Measurements from ENCODE around the gene FOXC2. TPM values are rescaled to one million over a fixed set of nuclear protein-coding genes. Genes with fewer than 3 reads are reported as not detected.

The FOXC2 gene
- total and polyA plus RNA-seq, 4 experiments from 2014 or later: not detected

DNA sequence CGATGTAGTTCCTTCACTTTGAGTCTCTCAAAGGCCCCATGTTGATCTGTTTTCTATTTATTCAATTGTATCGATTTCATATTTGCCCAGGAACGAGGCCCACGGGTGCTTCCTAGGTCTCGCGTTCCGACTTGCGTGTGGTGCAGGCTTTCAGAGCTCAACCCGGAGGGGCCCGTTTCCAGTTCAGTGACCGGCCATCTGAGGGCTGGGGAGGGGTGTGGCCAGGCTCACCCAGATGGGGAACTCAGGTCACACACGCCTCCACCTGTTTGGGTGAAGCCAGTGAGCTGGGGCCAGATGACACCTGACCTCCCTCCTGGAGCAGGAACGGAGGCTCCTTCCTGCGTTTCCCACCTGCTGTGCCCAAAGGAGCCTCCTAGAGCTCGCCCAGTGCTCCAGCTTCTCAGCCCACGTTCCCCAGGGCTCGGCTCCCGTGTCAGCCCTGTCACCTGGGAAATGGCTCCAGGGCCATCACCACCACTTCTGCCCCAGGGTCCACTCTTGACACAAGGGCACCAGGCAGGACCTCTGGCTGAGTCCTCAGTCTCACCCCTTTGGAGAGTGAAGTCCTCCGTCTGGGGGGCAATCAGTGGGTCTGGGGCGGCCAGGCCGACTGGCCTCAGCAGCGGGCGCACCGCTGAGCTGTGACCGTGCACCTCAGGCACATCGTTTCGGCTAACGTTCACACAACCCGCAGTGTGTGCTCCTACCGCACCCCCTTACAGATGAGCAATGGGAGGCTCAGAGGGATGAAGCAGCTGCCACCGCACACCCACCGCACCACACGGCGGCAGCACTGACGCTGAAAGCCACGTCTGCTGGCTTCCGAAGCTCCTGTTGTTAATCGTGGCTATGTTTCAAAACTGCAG is 38.3 kb upstream of the FOXC2 start:
- Histone ChIP-seq H3K27ac (ENCODE audit: low read depth, low read length) (no peak overlapping the region), H3K4me1 (ENCODE audit: insufficient read depth, low read length) (no peaks in the 10 kb centered on the region), H3K36me3 (ENCODE audit: insufficient read depth, low read length) (no peaks in the 10 kb centered on the region), H3K27me3 (ENCODE audit: insufficient read depth, low read length) (no peaks in the 10 kb centered on the region), H3K9me3 (ENCODE audit: control insufficient read depth in 1 of 2, low read length in 2 of 2) (no peaks in the 10 kb centered on the region), H3K4me3 (ENCODE audit: low read length in 2 of 2) (no peak overlapping the region)
- H3K4me3 Mint-ChIP-seq: no peak overlapping the region
- ChIA-PET CTCF (ENCODE audit: partially characterized antibody) (no interaction called here), POLR2A (ENCODE audit: partially characterized antibody) (no interaction called here)
- H3K36me3 Mint-ChIP-seq: peaks cover 7 to 11% of the 10 kb centered on the region in 2 donors
- H3K4me1 Mint-ChIP-seq: no peaks in the 10 kb centered on the region
- H3K27me3 Mint-ChIP-seq: no peaks in the 10 kb centered on the region
- H3K9me3 Mint-ChIP-seq: peaks cover 0 to 15% (median 7%) of the 10 kb centered on the region in 8 donors
- no peak for DNase-seq
- H3K27ac Mint-ChIP-seq: no peak overlapping the region
- intact Hi-C loops (cut with micrococcal nuclease): no loop called here

DNA sequence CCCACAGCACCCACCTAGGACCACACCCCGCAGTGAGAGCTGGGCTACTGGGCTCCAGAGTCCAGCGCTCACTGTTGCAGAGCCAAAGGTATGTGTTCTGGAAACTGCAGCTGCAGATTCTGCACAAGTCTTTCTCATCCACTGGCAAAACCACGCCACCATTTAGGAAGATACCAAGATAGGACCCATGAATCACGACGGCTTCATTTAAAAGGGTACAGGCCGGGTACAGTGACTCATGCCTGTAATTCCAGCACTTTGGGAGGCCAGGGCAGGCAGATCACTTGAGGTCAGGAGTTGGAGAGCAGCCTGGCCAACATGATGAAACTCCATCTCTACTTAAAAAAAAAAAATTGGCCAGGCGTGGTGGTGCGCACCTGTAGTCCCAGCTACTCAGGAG is 37.5 kb upstream of the FOXC2 start:
- Mint-ChIP-seq H3K4me1 (no peaks in the 10 kb centered on the region), H3K9me3 (peaks cover 0 to 15% (median 7%) of the 10 kb centered on the region in 8 donors), H3K27ac (no peak overlapping the region), H3K4me3 (no peak overlapping the region), H3K27me3 (no peaks in the 10 kb centered on the region), H3K36me3 (peaks cover 14 to 16% of the 10 kb centered on the region in 2 donors)
- CTCF ChIA-PET (ENCODE audit: partially characterized antibody): no interaction called here
- Histone ChIP-seq H3K4me1 (ENCODE audit: insufficient read depth, low read length) (no peaks in the 10 kb centered on the region), H3K27me3 (ENCODE audit: insufficient read depth, low read length) (no peaks in the 10 kb centered on the region), H3K4me3 (ENCODE audit: low read length in 2 of 2) (no peak overlapping the region), H3K27ac (ENCODE audit: low read depth, low read length) (no peak overlapping the region), H3K36me3 (ENCODE audit: insufficient read depth, low read length) (no peaks in the 10 kb centered on the region), H3K9me3 (ENCODE audit: control insufficient read depth in 1 of 2, low read length in 2 of 2) (no peaks in the 10 kb centered on the region)
- DNase-seq: no peak
- POLR2A ChIA-PET (ENCODE audit: partially characterized antibody): no interaction called here
- intact Hi-C loops (cut with micrococcal nuclease): no loop called here

DNA sequence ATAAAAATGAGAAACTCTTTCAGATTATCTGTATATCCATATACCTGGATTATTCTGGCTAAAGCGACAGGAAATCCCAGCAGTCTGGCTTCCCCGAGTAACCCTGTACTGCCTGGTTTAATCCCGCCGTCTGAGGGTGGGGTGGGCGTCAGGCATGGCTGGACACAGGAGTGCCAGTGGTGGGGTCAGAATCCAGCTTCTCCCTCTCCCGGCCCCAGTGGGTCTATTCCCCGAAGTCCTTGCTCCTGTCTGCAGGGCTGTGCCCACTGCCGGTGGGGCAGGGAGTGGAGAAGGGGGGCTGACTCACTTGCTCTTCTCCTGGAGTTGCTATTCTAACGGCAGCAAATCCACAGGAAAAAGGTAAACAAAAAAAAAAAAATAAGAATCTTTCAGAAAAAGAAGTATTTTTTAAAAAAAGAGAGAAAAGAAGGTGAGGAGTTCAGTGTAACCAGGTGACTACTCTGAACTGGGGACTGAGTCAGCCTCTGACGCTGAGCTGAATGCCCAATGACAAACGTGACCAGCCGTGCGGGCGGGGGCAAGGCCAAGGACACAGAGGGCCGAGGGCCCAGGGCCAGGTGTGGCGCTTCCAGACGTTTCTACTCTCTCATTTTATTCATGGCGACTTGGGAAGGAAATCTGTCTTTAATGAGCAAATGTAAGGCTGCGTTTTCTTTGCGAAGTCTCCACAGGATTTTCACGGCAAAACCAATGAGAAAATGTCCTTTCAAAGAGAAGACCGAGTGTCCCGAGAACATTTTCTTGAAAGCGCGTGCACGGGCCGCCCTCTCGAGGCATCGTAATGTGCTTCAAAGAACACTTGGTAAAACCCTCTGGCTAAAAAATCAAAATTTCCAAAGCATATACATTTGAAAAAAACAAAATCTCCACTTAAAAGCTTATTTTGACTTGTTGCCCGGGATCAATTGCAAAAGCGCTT is 36.1 kb upstream of the FOXC2 start:
- no peak overlapping the region for H3K27ac ChIP-seq (ENCODE audit: low read depth, low read length)
- no peaks in the 10 kb centered on the region for H3K36me3 ChIP-seq (ENCODE audit: insufficient read depth, low read length)
- H3K27ac Mint-ChIP-seq: no peak overlapping the region
- peaks cover 0 to 15% (median 7%) of the 10 kb centered on the region in 8 donors for H3K9me3 Mint-ChIP-seq
- H3K4me1 Mint-ChIP-seq: no peaks in the 10 kb centered on the region
- CTCF ChIA-PET (ENCODE audit: partially characterized antibody): no interaction called here
- peaks cover 14 to 16% of the 10 kb centered on the region in 2 donors for H3K36me3 Mint-ChIP-seq
- H3K4me3 Mint-ChIP-seq: no peak overlapping the region
- no peak overlapping the region for H3K4me3 ChIP-seq (ENCODE audit: low read length in 2 of 2)
- DNase-seq: no peak
- H3K4me1 ChIP-seq (ENCODE audit: insufficient read depth, low read length): no peaks in the 10 kb centered on the region
- intact Hi-C loops (cut with micrococcal nuclease): no loop called here
- no peaks in the 10 kb centered on the region for H3K27me3 Mint-ChIP-seq
- no peaks in the 10 kb centered on the region for H3K9me3 ChIP-seq (ENCODE audit: control insufficient read depth in 1 of 2, low read length in 2 of 2)
- H3K27me3 ChIP-seq (ENCODE audit: insufficient read depth, low read length): no peaks in the 10 kb centered on the region
- POLR2A ChIA-PET (ENCODE audit: partially characterized antibody): no interaction called here

DNA sequence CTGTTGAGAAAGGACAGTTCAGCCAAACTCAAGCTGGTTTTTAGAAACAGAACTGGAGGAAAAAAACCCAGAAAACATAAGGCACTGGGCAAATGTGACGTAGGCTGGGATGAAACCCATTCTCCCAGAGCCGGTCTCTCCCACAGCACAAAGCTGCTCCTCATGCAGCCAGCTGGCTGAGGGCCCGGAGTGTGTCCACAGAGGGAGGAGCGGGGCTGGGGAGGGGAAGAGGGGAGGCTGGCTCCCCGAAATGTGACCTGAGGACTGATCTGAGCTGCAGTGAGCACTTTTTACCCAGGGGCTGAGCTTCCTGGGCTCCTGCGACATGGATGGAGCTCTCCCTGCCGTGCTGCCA is 35.5 kb upstream of the FOXC2 start:
- intact Hi-C loops (cut with micrococcal nuclease): no loop called here
- POLR2A ChIA-PET (ENCODE audit: partially characterized antibody): no interaction called here

DNA sequence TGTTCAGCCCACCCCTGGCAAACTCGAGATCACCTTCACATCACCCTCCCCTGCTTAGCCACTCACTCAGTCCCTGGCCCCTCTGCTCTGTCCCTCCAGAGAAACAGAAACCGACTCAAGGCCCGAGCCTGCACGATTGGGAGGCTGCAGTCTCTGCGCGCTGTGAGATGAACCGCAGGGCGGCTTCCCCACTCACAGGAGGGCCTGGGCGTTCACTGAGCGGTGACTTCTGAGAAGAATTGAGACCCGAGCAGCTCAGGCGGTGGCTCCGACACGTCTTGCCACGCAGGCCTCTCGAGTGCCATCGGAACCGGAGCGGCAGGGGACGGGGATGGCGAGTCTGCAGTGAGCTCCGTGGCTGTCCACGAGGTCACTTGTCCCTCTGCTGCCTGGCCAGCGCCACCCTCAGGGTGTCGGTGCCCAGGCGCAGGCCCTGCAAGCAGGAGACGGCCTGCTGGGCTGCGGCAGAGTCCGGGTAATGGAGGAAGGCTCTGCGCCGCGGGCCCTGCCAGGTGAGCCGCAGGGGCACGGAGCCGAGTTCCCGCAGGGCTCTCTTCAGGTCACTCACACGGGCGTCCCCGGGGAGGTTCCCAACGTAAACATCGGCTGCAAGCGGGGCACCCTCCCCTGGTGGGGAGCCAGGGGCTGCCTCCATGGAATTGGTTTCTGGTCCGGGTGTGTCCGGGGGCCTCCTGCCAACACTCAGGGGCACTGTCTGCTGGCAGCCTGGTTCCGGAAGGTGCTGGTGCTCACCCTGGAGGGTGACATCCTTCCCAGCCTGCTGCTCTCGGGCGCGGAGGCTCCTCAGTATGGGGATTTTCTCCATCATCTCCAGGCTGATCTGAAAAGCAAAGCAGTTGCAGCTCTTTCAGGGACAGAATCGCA is 34.7 kb upstream of the FOXC2 start:
- POLR2A ChIA-PET (ENCODE audit: partially characterized antibody): no interaction called here
- intact Hi-C loops (cut with micrococcal nuclease): no loop called here
- no peak overlapping the region for H3K4me3 Mint-ChIP-seq

More for the DNA sequence above, 35.5 kb upstream of the FOXC2 start:
- H3K9me3 Mint-ChIP-seq: peaks cover 0 to 12% (median 6%) of the 10 kb centered on the region in 8 donors
- H3K36me3 Mint-ChIP-seq: peaks cover 14 to 16% of the 10 kb centered on the region in 2 donors
- no peak overlapping the region for H3K4me3 ChIP-seq (ENCODE audit: low read length in 2 of 2)
- H3K27ac Mint-ChIP-seq: no peak overlapping the region
- CTCF ChIA-PET (ENCODE audit: partially characterized antibody): no interaction called here
- no peaks in the 10 kb centered on the region for H3K27me3 Mint-ChIP-seq
- H3K27me3 ChIP-seq (ENCODE audit: insufficient read depth, low read length): no peaks in the 10 kb centered on the region
- no peaks in the 10 kb centered on the region for H3K36me3 ChIP-seq (ENCODE audit: insufficient read depth, low read length)
- no peaks in the 10 kb centered on the region for H3K9me3 ChIP-seq (ENCODE audit: control insufficient read depth in 1 of 2, low read length in 2 of 2)
- DNase-seq: no peak
- no peak overlapping the region for H3K4me3 Mint-ChIP-seq
- H3K27ac ChIP-seq (ENCODE audit: low read depth, low read length): no peak overlapping the region
- no peaks in the 10 kb centered on the region for H3K4me1 Mint-ChIP-seq
- no peaks in the 10 kb centered on the region for H3K4me1 ChIP-seq (ENCODE audit: insufficient read depth, low read length)

DNA sequence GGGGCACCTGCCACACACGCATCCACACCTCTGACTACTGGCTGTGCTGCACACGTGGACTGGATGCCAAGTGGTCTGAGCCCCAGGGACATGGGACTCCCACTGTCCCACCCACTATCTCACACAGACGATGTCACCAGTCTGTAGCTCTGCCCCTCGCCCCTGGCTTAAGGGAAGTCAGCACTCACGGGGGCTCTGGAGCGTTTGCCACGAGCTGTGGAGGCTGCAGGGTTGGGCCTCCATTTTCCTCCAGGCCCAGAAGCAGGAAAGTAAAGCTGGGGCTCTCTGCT is 34.2 kb upstream of the FOXC2 start:
- ChIA-PET CTCF (ENCODE audit: partially characterized antibody) (interaction anchor here (1.4 kb wide), 1 partner anchor 13 kb away, joined by 5 read pairs; no protein-coding TSS in a partner anchor), POLR2A (ENCODE audit: partially characterized antibody) (no interaction called here)
- no peak for DNase-seq
- H3K27ac ChIP-seq (ENCODE audit: low read depth, low read length): no peak overlapping the region
- intact Hi-C loops (cut with micrococcal nuclease): no loop called here
- no peaks in the 10 kb centered on the region for H3K27me3 ChIP-seq (ENCODE audit: insufficient read depth, low read length)
- no peaks in the 10 kb centered on the region for H3K9me3 ChIP-seq (ENCODE audit: control insufficient read depth in 1 of 2, low read length in 2 of 2)
- Mint-ChIP-seq H3K9me3 (peaks cover 0 to 5% (median 2%) of the 10 kb centered on the region in 8 donors), H3K27me3 (no peaks in the 10 kb centered on the region), H3K4me1 (no peaks in the 10 kb centered on the region), H3K27ac (no peak overlapping the region), H3K4me3 (no peak overlapping the region), H3K36me3 (peaks cover 23% of the 10 kb centered on the region in 2 donors)
- H3K36me3 ChIP-seq (ENCODE audit: insufficient read depth, low read length): peaks cover under 1% of the 10 kb centered on the region
- H3K4me3 ChIP-seq (ENCODE audit: low read length in 2 of 2): no peak overlapping the region
- H3K4me1 ChIP-seq (ENCODE audit: insufficient read depth, low read length): no peaks in the 10 kb centered on the region

More for the DNA sequence above, 34.7 kb upstream of the FOXC2 start:
- Mint-ChIP-seq H3K27ac (no peak overlapping the region), H3K36me3 (peaks cover 18 to 19% of the 10 kb centered on the region in 2 donors), H3K27me3 (no peaks in the 10 kb centered on the region), H3K4me1 (no peaks in the 10 kb centered on the region), H3K9me3 (peaks cover 0 to 6% (median 2%) of the 10 kb centered on the region in 8 donors)
- Histone ChIP-seq H3K36me3 (ENCODE audit: insufficient read depth, low read length) (no peaks in the 10 kb centered on the region), H3K4me1 (ENCODE audit: insufficient read depth, low read length) (no peaks in the 10 kb centered on the region), H3K9me3 (ENCODE audit: control insufficient read depth in 1 of 2, low read length in 2 of 2) (no peaks in the 10 kb centered on the region), H3K27ac (ENCODE audit: low read depth, low read length) (no peak overlapping the region), H3K4me3 (ENCODE audit: low read length in 2 of 2) (no peak overlapping the region), H3K27me3 (ENCODE audit: insufficient read depth, low read length) (no peaks in the 10 kb centered on the region)
- no peak for DNase-seq
- CTCF ChIA-PET (ENCODE audit: partially characterized antibody): interaction anchor here (1.4 kb wide), 1 partner anchor 12 kb away, joined by 5 read pairs; no protein-coding TSS in a partner anchor

All from CD4-positive, alpha-beta memory T cell (primary cell).